ENCODE data around the gene GBX2. TPM values are rescaled to one million over a fixed set of nuclear protein-coding genes. Genes with fewer than 3 reads are reported as not detected.
"Not testable (repeated sequence)": the region's sequence is repeated elsewhere in the genome, so short reads cannot be mapped to it uniquely, and the experiment has no call there.

Gene GBX2
- total RNA-seq, 4 donors from 2014 or later = not detected

GRCh38 chr2:236156095-236156859 lies 11.9 kb downstream of the GBX2 start:
- no peak overlapping the region for H3K27ac ChIP-seq
- TF ChIP-seq POLR2A (IDR thresholded peaks at IDR 0.05) (no peak), CTCF (IDR thresholded peaks at IDR 0.05 in 4 of 5, conservative IDR thresholded peaks at IDR 0.05 in 1 of 5) (no peak)
- peaks cover 0 to 4% (median 0%) of the 10 kb centered on the region in 3 donors for H3K9me3 ChIP-seq
- H3K27me3 ChIP-seq = peaks cover 9 to 26% (median 20%) of the 10 kb centered on the region in 3 donors
- in situ Hi-C loops (cut with MboI; ENCODE audit: low sequenced_read_pairs in 4 of 4) (no loop called here), intact Hi-C loops (cut with DNase I; ENCODE audit: low total_unique reads) (no loop called here)
- DNase-seq (no peak), ATAC-seq (no peak)
- H3K36me3 ChIP-seq = no peaks in the 10 kb centered on the region
- H3K4me3 ChIP-seq = no peak overlapping the region
- no peaks in the 10 kb centered on the region for H3K4me1 ChIP-seq

DNA sequence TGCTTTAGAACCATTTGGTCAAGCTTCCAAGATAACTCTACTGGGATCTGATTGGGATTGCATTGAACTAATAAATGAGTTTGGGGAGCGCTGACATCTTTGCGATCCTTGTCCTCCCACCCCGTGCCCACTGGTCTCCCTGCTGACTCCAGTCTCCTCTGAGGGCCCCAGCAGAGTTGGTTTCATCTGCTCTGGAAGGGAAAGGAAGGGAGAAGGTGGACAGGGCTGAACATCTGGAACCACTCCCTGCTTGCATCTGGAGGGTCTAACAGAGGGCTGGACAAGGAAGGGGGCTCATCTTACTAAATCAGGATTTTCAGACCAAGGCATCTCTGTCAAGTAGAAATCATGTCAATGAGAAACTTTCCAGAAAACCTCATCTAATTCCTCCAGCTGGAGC lies 12.8 kb downstream of the GBX2 start:
- intact Hi-C loops (cut with DNase I; ENCODE audit: low total_unique reads) (no loop called here), in situ Hi-C loops (cut with MboI; ENCODE audit: low sequenced_read_pairs in 4 of 4) (no loop called here)
- H3K36me3 ChIP-seq = no peaks in the 10 kb centered on the region
- H3K27ac ChIP-seq = no peak overlapping the region
- H3K9me3 ChIP-seq = peaks cover 0 to 4% (median 0%) of the 10 kb centered on the region in 3 donors
- H3K4me3 ChIP-seq = no peak overlapping the region
- H3K27me3 ChIP-seq = peaks cover 1 to 20% (median 13%) of the 10 kb centered on the region in 3 donors
- no peaks in the 10 kb centered on the region for H3K4me1 ChIP-seq
- DNase-seq (no peak), ATAC-seq (no peak)
- TF ChIP-seq CTCF (IDR thresholded peaks at IDR 0.05 in 4 of 5, conservative IDR thresholded peaks at IDR 0.05 in 1 of 5) (no peak), POLR2A (IDR thresholded peaks at IDR 0.05) (no peak)

GRCh38 chr2:236146436-236146835 lies 21.8 kb downstream of the GBX2 start:
- Histone ChIP-seq H3K36me3 (no peaks in the 10 kb centered on the region), H3K4me1 (no peaks in the 10 kb centered on the region), H3K27ac (no peak overlapping the region), H3K4me3 (no peak overlapping the region), H3K27me3 (peaks cover 0 to 18% (median 13%) of the 10 kb centered on the region in 3 donors), H3K9me3 (no peaks in the 10 kb centered on the region)
- intact Hi-C loops (cut with DNase I; ENCODE audit: low total_unique reads) = no loop called here
- ATAC-seq (no peak), DNase-seq (no peak)
- TF ChIP-seq CTCF (IDR thresholded peaks at IDR 0.05 in 4 of 5, conservative IDR thresholded peaks at IDR 0.05 in 1 of 5) (no peak), POLR2A (IDR thresholded peaks at IDR 0.05) (no peak)
- in situ Hi-C loops (cut with MboI; ENCODE audit: low sequenced_read_pairs in 4 of 4) = no loop called here

GRCh38 chr2:236143811-236144210 lies 24.4 kb downstream of the GBX2 start:
- TF ChIP-seq POLR2A (IDR thresholded peaks at IDR 0.05) (no peak), CTCF (IDR thresholded peaks at IDR 0.05 in 4 of 5, conservative IDR thresholded peaks at IDR 0.05 in 1 of 5) (no peak)
- in situ Hi-C loops (cut with MboI; ENCODE audit: low sequenced_read_pairs in 4 of 4) = no loop called here
- no peak for DNase-seq
- H3K27ac ChIP-seq = no peak overlapping the region
- H3K9me3 ChIP-seq = no peaks in the 10 kb centered on the region
- H3K4me3 ChIP-seq = no peak overlapping the region
- peaks cover 0 to 23% (median 20%) of the 10 kb centered on the region in 3 donors for H3K27me3 ChIP-seq
- H3K4me1 ChIP-seq = no peaks in the 10 kb centered on the region
- no peak for ATAC-seq
- no peaks in the 10 kb centered on the region for H3K36me3 ChIP-seq
- intact Hi-C loops (cut with DNase I; ENCODE audit: low total_unique reads) = no loop called here

- intact Hi-C loops (cut with DNase I; ENCODE audit: low total_unique reads); H3K4me1 ChIP-seq: not testable (repeated sequence)
These were observed 26.6 kb downstream of the GBX2 start for GRCh38 chr2:236141616-236142015.

More at GRCh38 chr2:236141616-236142015, 26.6 kb downstream of the GBX2 start:
- H3K9me3 ChIP-seq; ATAC-seq; H3K27ac ChIP-seq; H3K4me3 ChIP-seq; DNase-seq; in situ Hi-C loops (cut with MboI; ENCODE audit: low sequenced_read_pairs in 4 of 4); H3K36me3 ChIP-seq: not testable (repeated sequence)
- H3K27me3 ChIP-seq = peaks cover 0 to 23% (median 20%) of the 10 kb centered on the region in 3 donors

Measured in gastrocnemius medialis (tissue), 4 donors.